GM19043 (cell line): ENCODE measurements around the gene SLC13A2.

Experiments
- ATAC-seq: cut with Tn5 transposase; IDR thresholded peaks from one replicate; pipeline ENCODE4 v1.9.1; 2021; ENCODE audit warnings: low read depth; ENCODE audit not compliant: unreplicated experiment

SLC13A2 gene

GRCh38 chr17:28491860-28492259 is 18.4 kb downstream of the SLC13A2 start:
- no peak for ATAC-seq

- no peak for ATAC-seq
Observed at GRCh38 chr17:28492352-28493310, 19.2 kb downstream of the SLC13A2 start.

GRCh38 chr17:28493460-28493859 is 20.0 kb downstream of the SLC13A2 start:
- no peak for ATAC-seq

GRCh38 chr17:28494445-28495188 is 21.2 kb downstream of the SLC13A2 start:
- no peak for ATAC-seq

DNA sequence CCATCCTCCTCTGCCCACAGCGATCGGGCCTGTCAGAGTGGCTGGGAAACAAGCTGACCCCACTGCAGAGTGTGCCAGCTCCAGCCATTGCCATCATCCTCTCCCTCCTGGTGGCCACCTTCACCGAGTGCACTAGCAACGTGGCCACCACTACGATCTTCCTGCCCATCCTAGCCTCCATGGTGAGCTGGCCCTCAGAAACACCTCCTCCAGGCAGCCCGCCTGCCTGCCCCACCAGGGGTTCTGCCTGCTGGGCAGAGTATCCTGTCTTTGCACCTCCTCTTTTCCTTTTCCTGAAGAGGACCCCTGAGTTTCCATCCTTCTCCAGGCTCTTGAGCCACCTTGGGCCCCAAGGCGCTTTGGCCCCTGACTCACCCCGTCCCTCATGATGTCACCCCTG is 22.2 kb downstream of the SLC13A2 start:
- no peak for ATAC-seq

- no peak for ATAC-seq
Observed at GRCh38 chr17:28497931-28498330, 24.5 kb downstream of the SLC13A2 start.

GRCh38 chr17:28498652-28499363 is 25.4 kb downstream of the SLC13A2 start:
- ATAC-seq = no peak

DNA sequence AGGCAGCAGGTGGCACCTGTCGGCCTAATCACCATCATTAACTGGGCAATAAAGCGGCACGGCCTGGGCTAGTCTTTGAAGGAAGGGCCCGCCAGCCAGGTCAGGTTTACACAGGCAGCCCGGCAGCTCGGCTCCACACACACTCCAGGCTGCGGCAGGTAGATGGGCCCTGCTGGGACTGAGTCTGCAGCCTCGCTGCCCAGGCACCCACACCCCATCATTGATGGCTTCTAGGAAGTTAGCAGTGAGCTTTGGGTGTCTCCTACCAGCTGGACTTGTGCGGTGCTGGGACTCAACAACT is 25.9 kb downstream of the SLC13A2 start:
- ATAC-seq = no peak

GRCh38 chr17:28499684-28500357 is 26.4 kb downstream of the SLC13A2 start:
- no peak for ATAC-seq

DNA sequence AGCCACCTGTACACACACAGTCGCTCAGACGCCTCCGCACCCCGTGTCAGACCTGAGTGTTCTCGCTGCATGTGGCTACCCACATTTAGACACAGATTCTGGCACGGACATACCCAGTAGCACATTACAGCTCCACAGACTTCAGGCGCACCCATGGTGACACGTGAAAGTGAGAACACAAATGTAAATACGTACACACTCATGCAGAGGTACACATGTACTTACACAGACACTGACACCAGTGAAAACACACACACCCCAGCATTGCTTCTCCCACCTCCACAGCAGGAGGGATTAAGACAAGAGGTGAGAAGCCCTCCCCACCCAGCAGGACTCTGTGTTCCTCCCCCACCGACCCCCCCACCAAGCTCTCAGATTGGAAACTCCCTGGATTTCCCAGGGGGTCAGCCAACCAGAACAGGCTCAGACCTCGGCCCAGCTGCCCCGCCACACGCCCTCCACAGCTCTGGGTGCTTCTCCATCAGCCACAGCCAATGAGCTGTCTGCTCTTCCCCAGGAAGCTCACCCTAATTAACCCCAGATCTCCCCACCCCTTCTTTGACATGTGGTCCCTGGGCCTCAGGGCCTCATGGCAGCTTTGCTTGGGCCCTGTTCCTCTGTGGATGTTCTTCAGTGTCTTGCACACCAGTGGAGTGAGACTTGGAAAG is 27.4 kb downstream of the SLC13A2 start:
- no peak for ATAC-seq

GRCh38 chr17:28501421-28502284 is 28.2 kb downstream of the SLC13A2 start:
- no peak for ATAC-seq

GRCh38 chr17:28503420-28503819 is 30.0 kb downstream of the SLC13A2 start:
- no peak for ATAC-seq

- ATAC-seq = no peak
Observed at GRCh38 chr17:28505986-28506665, 32.7 kb downstream of the SLC13A2 start, which contains the start of gene FOXN1. Gene FOXN1 (plus strand): TSS chr17:28506348. CDS start chr17:28523970, 17,622 bp downstream.

DNA sequence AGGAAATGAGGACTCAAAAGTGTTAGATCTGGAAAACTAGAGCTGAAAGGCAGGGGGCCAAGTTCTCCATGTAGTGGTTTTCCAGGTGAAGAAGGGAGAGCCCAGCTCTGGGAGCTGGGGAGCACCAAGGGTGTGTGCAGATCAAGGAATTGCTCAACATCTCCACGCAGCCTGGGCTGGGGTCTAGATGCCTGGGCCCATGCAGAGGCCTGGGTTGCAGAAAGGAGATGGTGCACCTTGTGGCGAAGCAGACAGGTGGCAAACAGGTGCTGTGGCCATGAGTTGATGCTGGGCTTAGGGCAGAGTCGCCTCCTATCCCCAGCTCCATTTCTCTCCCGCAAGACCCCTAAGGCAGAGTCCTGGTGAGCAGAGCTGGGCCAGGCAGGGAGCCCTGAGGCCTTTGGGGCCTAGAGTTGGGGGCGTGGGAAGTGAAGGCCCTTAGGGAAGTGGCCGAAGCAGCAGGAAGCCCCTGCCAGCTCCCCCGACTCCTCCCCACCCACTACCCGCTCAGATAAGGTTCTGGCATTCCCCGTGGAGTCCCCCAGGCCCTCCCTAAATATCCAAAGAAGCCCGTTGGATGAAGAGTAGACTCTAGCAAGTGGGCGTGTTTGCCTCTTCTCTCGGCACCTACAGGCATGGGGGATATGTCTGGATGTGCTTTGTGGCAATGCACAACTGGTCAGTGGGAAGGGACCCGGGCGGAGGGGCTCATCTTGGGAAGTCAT is 33.5 kb downstream of the SLC13A2 start:
- ATAC-seq = no peak

- no peak for ATAC-seq
Observed at GRCh38 chr17:28507567-28508203, 34.2 kb downstream of the SLC13A2 start.

GRCh38 chr17:28508211-28508724 is 34.8 kb downstream of the SLC13A2 start:
- ATAC-seq = no peak

- no peak for ATAC-seq
Observed at GRCh38 chr17:28509789-28510188, 36.3 kb downstream of the SLC13A2 start.
